ENCODE measurements around the gene GAGE12C.
"Not testable (repeated sequence)": the region's sequence is repeated elsewhere in the genome, so short reads cannot be mapped to it uniquely, and the experiment has no call there.

The GAGE12C gene

DNA sequence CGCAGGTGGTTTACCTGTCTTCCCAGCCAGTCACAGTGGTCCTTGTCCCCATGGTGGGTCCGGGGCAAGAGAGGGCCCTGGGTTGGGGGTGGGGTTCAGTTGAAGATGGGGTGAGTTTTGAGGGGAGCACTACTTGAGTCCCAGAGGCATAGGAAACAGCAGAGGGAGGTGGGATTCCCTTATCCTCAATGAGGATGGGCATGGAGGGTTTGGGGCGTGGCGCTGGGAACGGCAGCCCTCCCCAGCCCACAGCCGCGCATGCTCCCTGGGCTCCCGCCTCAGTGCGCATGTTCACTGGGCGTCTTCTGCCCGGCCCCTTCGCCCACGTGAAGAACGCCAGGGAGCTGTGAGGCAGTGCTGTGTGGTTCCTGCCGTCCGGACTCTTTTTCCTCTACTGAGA lies at the start of gene GAGE12C:
TSS of gene GAGE12C (plus strand) at position 301 of the 400 bp plus-strand sequence. CDS start 1,155 bp downstream, outside the sequence.
- DNase-seq (ENCODE audit: low read depth in 2 of 2), result not testable (repeated sequence)

DNA sequence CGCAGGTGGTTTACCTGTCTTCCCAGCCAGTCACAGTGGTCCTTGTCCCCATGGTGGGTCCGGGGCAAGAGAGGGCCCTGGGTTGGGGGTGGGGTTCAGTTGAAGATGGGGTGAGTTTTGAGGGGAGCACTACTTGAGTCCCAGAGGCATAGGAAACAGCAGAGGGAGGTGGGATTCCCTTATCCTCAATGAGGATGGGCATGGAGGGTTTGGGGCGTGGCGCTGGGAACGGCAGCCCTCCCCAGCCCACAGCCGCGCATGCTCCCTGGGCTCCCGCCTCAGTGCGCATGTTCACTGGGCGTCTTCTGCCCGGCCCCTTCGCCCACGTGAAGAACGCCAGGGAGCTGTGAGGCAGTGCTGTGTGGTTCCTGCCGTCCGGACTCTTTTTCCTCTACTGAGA lies 9.5 kb downstream of the GAGE12C start, which contains the start of gene GAGE12D:
TSS of gene GAGE12D (plus strand) at position 301 of the 400 bp plus-strand sequence. CDS start 1,155 bp downstream, outside the sequence.
- DNase-seq (ENCODE audit: low read depth in 2 of 2), result not testable (repeated sequence)

DNA sequence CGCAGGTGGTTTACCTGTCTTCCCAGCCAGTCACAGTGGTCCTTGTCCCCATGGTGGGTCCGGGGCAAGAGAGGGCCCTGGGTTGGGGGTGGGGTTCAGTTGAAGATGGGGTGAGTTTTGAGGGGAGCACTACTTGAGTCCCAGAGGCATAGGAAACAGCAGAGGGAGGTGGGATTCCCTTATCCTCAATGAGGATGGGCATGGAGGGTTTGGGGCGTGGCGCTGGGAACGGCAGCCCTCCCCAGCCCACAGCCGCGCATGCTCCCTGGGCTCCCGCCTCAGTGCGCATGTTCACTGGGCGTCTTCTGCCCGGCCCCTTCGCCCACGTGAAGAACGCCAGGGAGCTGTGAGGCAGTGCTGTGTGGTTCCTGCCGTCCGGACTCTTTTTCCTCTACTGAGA lies 19.0 kb downstream of the GAGE12C start, which contains the start of gene GAGE12E:
TSS of gene GAGE12E (plus strand) at position 301 of the 400 bp plus-strand sequence. CDS start 1,155 bp downstream, outside the sequence.
- not testable (repeated sequence) for DNase-seq (ENCODE audit: low read depth in 2 of 2)

DNA sequence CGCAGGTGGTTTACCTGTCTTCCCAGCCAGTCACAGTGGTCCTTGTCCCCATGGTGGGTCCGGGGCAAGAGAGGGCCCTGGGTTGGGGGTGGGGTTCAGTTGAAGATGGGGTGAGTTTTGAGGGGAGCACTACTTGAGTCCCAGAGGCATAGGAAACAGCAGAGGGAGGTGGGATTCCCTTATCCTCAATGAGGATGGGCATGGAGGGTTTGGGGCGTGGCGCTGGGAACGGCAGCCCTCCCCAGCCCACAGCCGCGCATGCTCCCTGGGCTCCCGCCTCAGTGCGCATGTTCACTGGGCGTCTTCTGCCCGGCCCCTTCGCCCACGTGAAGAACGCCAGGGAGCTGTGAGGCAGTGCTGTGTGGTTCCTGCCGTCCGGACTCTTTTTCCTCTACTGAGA lies 28.6 kb downstream of the GAGE12C start, which contains the start of gene GAGE12F:
TSS of gene GAGE12F (plus strand) at position 301 of the 400 bp plus-strand sequence. CDS start 1,155 bp downstream, outside the sequence.
- not testable (repeated sequence) for DNase-seq (ENCODE audit: low read depth in 2 of 2)

DNA sequence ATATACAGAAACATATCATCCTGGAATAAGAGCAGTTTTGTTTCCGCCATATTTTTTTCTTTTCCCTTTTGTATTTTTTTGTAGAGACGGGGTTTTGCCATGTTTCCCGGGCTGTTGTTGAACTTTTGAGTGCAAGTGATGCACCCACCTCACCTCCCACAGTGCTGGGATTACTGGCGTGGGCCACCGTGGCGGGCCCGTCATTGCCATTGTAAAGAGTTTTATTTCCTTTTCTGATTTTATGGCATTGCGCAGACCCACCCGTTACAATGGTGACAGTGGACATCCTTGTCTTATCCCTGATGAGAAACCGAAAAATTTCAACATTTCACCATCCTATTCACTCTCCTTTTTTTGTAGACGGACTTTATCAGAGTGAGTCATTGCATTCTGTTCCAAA lies 36.8 kb downstream of the GAGE12C start:
- not testable (repeated sequence) for DNase-seq (ENCODE audit: low read depth in 2 of 2)

- DNase-seq (ENCODE audit: low read depth in 2 of 2), result not testable (repeated sequence)
These were observed 37.2 kb downstream of the GAGE12C start for GRCh38 chrX:49569152-49569551.

- not testable (repeated sequence) for DNase-seq (ENCODE audit: low read depth in 2 of 2)
These were observed 38.1 kb downstream of the GAGE12C start, which contains the start of gene GAGE12G for GRCh38 chrX:49570100-49570499. Gene GAGE12G, plus strand, starts transcription at chrX:49570400. Its CDS starts 1,155 bp downstream, at chrX:49571555.

GRCh38 chrX:49579649-49580048 lies 47.7 kb downstream of the GAGE12C start, which contains the start of gene GAGE12H:
Gene GAGE12H, plus strand, starts transcription at chrX:49579949. Its CDS starts 1,155 bp downstream, at chrX:49581104.
- not testable (repeated sequence) for DNase-seq (ENCODE audit: low read depth in 2 of 2)
